Ureter (tissue), 1 donor: ENCODE measurements around the gene TRPV6. TPM values are rescaled to one million over a fixed set of nuclear protein-coding genes. Genes with fewer than 3 reads are reported as not detected.

Source experiments
- DNase-seq: peaks from one replicate; pipeline ENCODE4 v3.0.0-alpha.2; 2020; ENCODE audit warnings: low spot score
- total RNA-seq: library from RNA; stranded (reverse); gene quantifications from one replicate; pipeline ENCODE4 v1.2.4, GENCODE V29; 2023
- donor health status: DM: yes; HTN: yes; CAD: no.

Gene TRPV6
- total RNA-seq, 1 donor from 2014 or later = 27.7 TPM

GRCh38 chr7:142853739-142854371 lies 31.7 kb downstream of the TRPV6 start:
- peak; percentile 77 for DNase-seq

GRCh38 chr7:142851919-142852318 lies 33.6 kb downstream of the TRPV6 start:
- no peak for DNase-seq

GRCh38 chr7:142851269-142851668 lies 34.3 kb downstream of the TRPV6 start:
- no peak for DNase-seq

GRCh38 chr7:142847353-142847752 lies 38.2 kb downstream of the TRPV6 start:
- DNase-seq = no peak

- no peak for DNase-seq
Observed at GRCh38 chr7:142842251-142842766, 43.2 kb downstream of the TRPV6 start.

- DNase-seq = no peak
Observed at GRCh38 chr7:142838461-142839213, 46.9 kb downstream of the TRPV6 start.

GRCh38 chr7:142836426-142836825 lies 49.1 kb downstream of the TRPV6 start:
- no peak for DNase-seq

GRCh38 chr7:142835487-142835886 lies 50.1 kb downstream of the TRPV6 start:
- DNase-seq = no peak

- DNase-seq = no peak
Observed at GRCh38 chr7:142833174-142834048, 52.1 kb downstream of the TRPV6 start.

GRCh38 chr7:142832417-142832816 lies 53.1 kb downstream of the TRPV6 start:
- no peak for DNase-seq

- no peak for DNase-seq
Observed at GRCh38 chr7:142827951-142828500, 57.5 kb downstream of the TRPV6 start.

- DNase-seq = no peak
Observed at GRCh38 chr7:142822714-142823113, 62.8 kb downstream of the TRPV6 start.

Other genes with a start within 250 kb of the TRPV6 start
- not detected for gene PRSS1, start 136.3 kb downstream of the TRPV6 start, total RNA-seq
- gene PRSS2, start 114.8 kb downstream of the TRPV6 start, total RNA-seq = not detected
- gene EPHB6, start 30.7 kb downstream of the TRPV6 start, total RNA-seq = 55.9 TPM
- not detected for gene TRPV5, start 48.0 kb upstream of the TRPV6 start, total RNA-seq
- gene LLCFC1, start 53.7 kb upstream of the TRPV6 start, total RNA-seq = not detected
- gene KEL, start 76.6 kb upstream of the TRPV6 start, total RNA-seq = 1.3 TPM
- gene OR9A2, start 141.4 kb upstream of the TRPV6 start, total RNA-seq = not detected
- not detected for gene OR6V1, start 166.6 kb upstream of the TRPV6 start, total RNA-seq
- not detected for gene PIP, start 246.3 kb upstream of the TRPV6 start, total RNA-seq